WTC11 (cell line): ENCODE results near the gene CD300LG. TPM values are rescaled to one million over a fixed set of nuclear protein-coding genes. Genes with fewer than 3 reads are reported as not detected.

Experiments used
- ATAC-seq: fragments of 200-7000 bp; cut with Tn5 transposase; 2 replicates; pipeline ENCODE4 v1.10.0; 2021; ENCODE audit warnings: mild to moderate bottlenecking, moderate library complexity
- CTCF ChIA-PET: fragments of 300-600 bp; sonication (Branson Sonifier 250); formaldehyde crosslinking; loops from one replicate; lab custom pipeline; 2021; ENCODE audit warnings: antibody characterized with exemption; lab: Charles Lee
- POLR2A ChIA-PET: fragments of 350-600 bp; sonication (Branson Sonifier 250); formaldehyde crosslinking; loops from one replicate; lab custom pipeline; 2021; ENCODE audit warnings: antibody characterized with exemption; lab: Charles Lee
- DNase-seq: peaks from one replicate; pipeline ENCODE4 v3.0.0; 2021; ENCODE audit warnings: low spot score
- H3K27ac Mint-ChIP-seq: 2 replicates; pipeline ENCODE4 v1.8.0; 2021; ENCODE audit warnings: mixed read lengths
- H3K27me3 Mint-ChIP-seq: 2 replicates; pipeline ENCODE4 v1.8.0; 2021; ENCODE audit warnings: low read depth, mild to moderate bottlenecking, moderate library complexity, mixed read lengths
- H3K36me3 Mint-ChIP-seq: 2 replicates; pipeline ENCODE4 v1.8.0; 2021; ENCODE audit warnings: mixed read lengths
- H3K4me1 Mint-ChIP-seq: 2 replicates; pipeline ENCODE4 v1.8.0; 2022; ENCODE audit warnings: mixed read lengths
- H3K4me3 Mint-ChIP-seq: 2 replicates; pipeline ENCODE4 v1.8.0; 2021; ENCODE audit warnings: mild to moderate bottlenecking, moderate library complexity, mixed read lengths
- H3K9me3 Mint-ChIP-seq: 2 replicates; pipeline ENCODE4 v1.8.0; 2021; ENCODE audit warnings: mixed read lengths
- ELF4 ChIP-seq: sonication (generic); formaldehyde crosslinking; IDR thresholded peaks from 2 replicates; pipeline ENCODE4 v1.8.1; 2022; ENCODE audit warnings: low read depth, mild to moderate bottlenecking, moderate library complexity, missing genetic modification reagents
- EMX1 ChIP-seq: fragments of 250-450 bp; sonication (Bioruptor Pico); IDR thresholded peaks from 2 replicates; pipeline ENCODE4 v1.8.0; 2021; ENCODE audit warnings: mild to moderate bottlenecking
- FOXK1 ChIP-seq: sonication (generic); formaldehyde crosslinking; IDR thresholded peaks from 2 replicates; pipeline ENCODE4 v1.8.0; 2022; ENCODE audit warnings: mild to moderate bottlenecking, moderate library complexity, missing genetic modification reagents
- GABPB1 ChIP-seq: sonication (generic); formaldehyde crosslinking; IDR thresholded peaks from 2 replicates; pipeline ENCODE4 v1.8.1; 2023; ENCODE audit warnings: mild to moderate bottlenecking, missing genetic modification reagents
- GRHL2 ChIP-seq: fragments of 250-450 bp; sonication (Bioruptor Pico); IDR thresholded peaks from 2 replicates; pipeline ENCODE4 v1.8.0; 2022; ENCODE audit warnings: mild to moderate bottlenecking, moderate library complexity; ENCODE audit not compliant: insufficient replicate concordance, severe bottlenecking
- HMGA2 ChIP-seq: fragments of 250-450 bp; sonication (Bioruptor Pico); IDR thresholded peaks from 2 replicates; pipeline ENCODE4 v1.4.0; 2021; ENCODE audit warnings: mild to moderate bottlenecking, moderate library complexity
- IRF2 ChIP-seq: sonication (generic); formaldehyde crosslinking; IDR thresholded peaks from 2 replicates; pipeline ENCODE4 v1.8.0; 2022; ENCODE audit warnings: low read depth, missing genetic modification reagents, borderline replicate concordance
- MXD4 ChIP-seq: fragments of 250-450 bp; sonication (Bioruptor Pico); IDR thresholded peaks from 2 replicates; pipeline ENCODE4 v1.8.0; 2021; ENCODE audit warnings: mild to moderate bottlenecking, moderate library complexity, borderline replicate concordance
- NR1H2 ChIP-seq: sonication (generic); formaldehyde crosslinking; IDR thresholded peaks from 2 replicates; pipeline ENCODE4 v1.9.0; 2021; ENCODE audit warnings: mild to moderate bottlenecking, moderate library complexity, missing genetic modification reagents
- PRRX2 ChIP-seq: fragments of 250-450 bp; sonication (Bioruptor Pico); IDR thresholded peaks from 2 replicates; pipeline ENCODE4 v1.8.0; 2021; ENCODE audit warnings: mild to moderate bottlenecking
- SP1 ChIP-seq: sonication (generic); formaldehyde crosslinking; conservative IDR thresholded peaks from 2 replicates; pipeline ENCODE4 v1.8.1; 2022; ENCODE audit warnings: missing genetic modification reagents
- ZNF219 ChIP-seq: sonication (generic); formaldehyde crosslinking; IDR thresholded peaks from 2 replicates; pipeline ENCODE4 v1.8.0; 2023; ENCODE audit warnings: missing genetic modification reagents, mild to moderate bottlenecking, borderline replicate concordance
- ZNF263 ChIP-seq: sonication (generic); formaldehyde crosslinking; IDR thresholded peaks from 2 replicates; pipeline ENCODE4 v1.8.1; 2022; ENCODE audit warnings: low read depth, mild to moderate bottlenecking, moderate library complexity, missing genetic modification reagents
- ZNF671 ChIP-seq: fragments of 250-450 bp; sonication (Bioruptor Pico); IDR thresholded peaks from 2 replicates; pipeline ENCODE4 v1.8.0; 2021; ENCODE audit warnings: mild to moderate bottlenecking
- total RNA-seq: library from RNA; stranded (reverse); gene quantifications from 3 replicates; pipeline ENCODE4 v1.2.3, GENCODE V29; 2021
- TF ChIP-seq, protein P1 (sequence below): fragments of 250-450 bp; sonication (Bioruptor Pico); conservative IDR thresholded peaks from 2 replicates; pipeline ENCODE4 v1.9.0; 2021; ENCODE audit warnings: mild to moderate bottlenecking
- TF ChIP-seq, protein P2 (sequence below): sonication (generic); formaldehyde crosslinking; IDR thresholded peaks from 2 replicates; pipeline ENCODE4 v1.8.1; 2023; ENCODE audit warnings: mild to moderate bottlenecking, missing genetic modification reagents, borderline replicate concordance
- TF ChIP-seq, protein P3 (sequence below): sonication (generic); formaldehyde crosslinking; IDR thresholded peaks from 2 replicates; pipeline ENCODE4 v1.8.0; 2023; ENCODE audit warnings: missing genetic modification reagents
- TF ChIP-seq, protein P4 (sequence below): fragments of 200-600 bp; IDR thresholded peaks from 2 replicates; pipeline ENCODE4 v1.8.0; 2022; ENCODE audit warnings: antibody characterized with exemption
- TF ChIP-seq, protein P5 (sequence below): fragments of 250-450 bp; sonication (Bioruptor Pico); IDR thresholded peaks from 2 replicates; pipeline ENCODE4 v1.9.0; 2021; ENCODE audit warnings: mild to moderate bottlenecking

CD300LG gene
- total RNA-seq, 1 experiment from 2014 or later: not detected

DNA sequence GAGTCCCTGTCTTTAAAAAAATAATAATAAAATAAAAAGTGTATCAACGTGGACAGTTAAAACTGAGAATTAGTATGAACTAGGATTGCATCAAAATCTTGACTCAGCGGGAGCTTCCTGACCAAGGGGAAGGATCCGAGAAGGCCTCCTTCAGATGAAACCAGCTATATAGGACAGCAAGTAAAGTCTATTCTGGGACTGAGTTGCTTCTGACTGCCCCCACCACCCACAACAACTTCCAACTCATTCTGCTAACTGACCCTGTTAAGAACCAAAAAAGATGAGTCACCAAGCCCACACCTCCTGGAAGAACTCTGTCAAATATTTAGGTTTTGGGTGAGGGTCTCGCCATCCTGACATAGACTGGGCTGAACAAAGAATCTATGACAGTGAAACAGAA lies 38.9 kb upstream of the CD300LG start (continued):
- TF ChIP-seq, protein P1, sequence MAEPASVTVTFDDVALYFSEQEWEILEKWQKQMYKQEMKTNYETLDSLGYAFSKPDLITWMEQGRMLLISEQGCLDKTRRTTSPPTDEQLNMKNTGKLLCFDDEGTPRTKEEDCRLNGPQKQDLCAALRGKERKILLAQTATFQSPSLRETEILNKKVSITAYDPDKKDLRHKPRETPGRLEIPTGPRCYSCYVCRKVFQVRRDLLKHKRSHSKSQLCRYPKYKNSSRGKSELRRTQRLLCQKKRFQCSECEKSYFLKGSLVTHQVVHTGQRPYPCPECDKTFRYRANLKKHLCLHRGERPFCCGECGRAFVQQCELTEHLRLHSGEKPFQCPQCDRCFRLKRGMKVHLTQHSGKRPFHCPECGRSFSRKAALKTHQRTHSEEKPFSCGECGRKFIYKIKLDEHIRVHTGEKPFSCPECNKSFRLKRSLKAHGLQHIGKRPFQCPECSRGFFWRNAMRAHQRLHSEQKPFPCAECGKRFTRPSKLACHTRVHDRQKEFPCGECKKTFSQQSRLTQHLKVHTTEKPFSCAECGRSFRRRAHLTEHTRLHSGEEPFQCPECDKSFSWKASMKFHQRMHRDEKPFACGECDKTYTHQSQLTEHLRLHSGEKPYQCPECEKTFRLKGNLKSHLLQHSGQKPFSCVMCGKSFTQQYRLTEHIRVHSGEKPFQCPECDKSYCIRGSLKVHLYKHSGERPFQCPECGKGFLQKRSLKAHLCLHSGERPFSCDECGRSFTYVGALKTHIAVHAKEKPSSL (CRISPR knock-in tag): no peak

GRCh38 chr17:43809121-43809520 lies 37.9 kb upstream of the CD300LG start:
- TF ChIP-seq GABPB1 (CRISPR knock-in tag) (no peak), NR1H2 (CRISPR knock-in tag) (no peak), PRRX2 (CRISPR knock-in tag) (no peak), GRHL2 (CRISPR knock-in tag) (no peak), ZNF219 (CRISPR knock-in tag) (no peak), ZNF263 (CRISPR knock-in tag) (no peak), FOXK1 (CRISPR knock-in tag) (no peak), HMGA2 (CRISPR knock-in tag) (no peak), IRF2 (CRISPR knock-in tag) (no peak)
- TF ChIP-seq, protein P2, sequence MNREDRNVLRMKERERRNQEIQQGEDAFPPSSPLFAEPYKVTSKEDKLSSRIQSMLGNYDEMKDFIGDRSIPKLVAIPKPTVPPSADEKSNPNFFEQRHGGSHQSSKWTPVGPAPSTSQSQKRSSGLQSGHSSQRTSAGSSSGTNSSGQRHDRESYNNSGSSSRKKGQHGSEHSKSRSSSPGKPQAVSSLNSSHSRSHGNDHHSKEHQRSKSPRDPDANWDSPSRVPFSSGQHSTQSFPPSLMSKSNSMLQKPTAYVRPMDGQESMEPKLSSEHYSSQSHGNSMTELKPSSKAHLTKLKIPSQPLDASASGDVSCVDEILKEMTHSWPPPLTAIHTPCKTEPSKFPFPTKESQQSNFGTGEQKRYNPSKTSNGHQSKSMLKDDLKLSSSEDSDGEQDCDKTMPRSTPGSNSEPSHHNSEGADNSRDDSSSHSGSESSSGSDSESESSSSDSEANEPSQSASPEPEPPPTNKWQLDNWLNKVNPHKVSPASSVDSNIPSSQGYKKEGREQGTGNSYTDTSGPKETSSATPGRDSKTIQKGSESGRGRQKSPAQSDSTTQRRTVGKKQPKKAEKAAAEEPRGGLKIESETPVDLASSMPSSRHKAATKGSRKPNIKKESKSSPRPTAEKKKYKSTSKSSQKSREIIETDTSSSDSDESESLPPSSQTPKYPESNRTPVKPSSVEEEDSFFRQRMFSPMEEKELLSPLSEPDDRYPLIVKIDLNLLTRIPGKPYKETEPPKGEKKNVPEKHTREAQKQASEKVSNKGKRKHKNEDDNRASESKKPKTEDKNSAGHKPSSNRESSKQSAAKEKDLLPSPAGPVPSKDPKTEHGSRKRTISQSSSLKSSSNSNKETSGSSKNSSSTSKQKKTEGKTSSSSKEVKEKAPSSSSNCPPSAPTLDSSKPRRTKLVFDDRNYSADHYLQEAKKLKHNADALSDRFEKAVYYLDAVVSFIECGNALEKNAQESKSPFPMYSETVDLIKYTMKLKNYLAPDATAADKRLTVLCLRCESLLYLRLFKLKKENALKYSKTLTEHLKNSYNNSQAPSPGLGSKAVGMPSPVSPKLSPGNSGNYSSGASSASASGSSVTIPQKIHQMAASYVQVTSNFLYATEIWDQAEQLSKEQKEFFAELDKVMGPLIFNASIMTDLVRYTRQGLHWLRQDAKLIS (CRISPR knock-in tag): no peak
- TF ChIP-seq, all 79 proteins: peak for 0
- Mint-ChIP-seq H3K36me3 (peaks cover 10% of the 10 kb centered on the region), H3K4me1 (peaks cover 31% of the 10 kb centered on the region), H3K9me3 (peaks cover 4% of the 10 kb centered on the region; the same call in 1 of the 2 replicates), H3K27me3 (no peaks in the 10 kb centered on the region), H3K27ac (no peak overlapping the region), H3K4me3 (no peak overlapping the region)
- POLR2A ChIA-PET: no interaction called here
- DNase-seq: no peak
- CTCF ChIA-PET: interaction anchor here (1.4 kb wide), 1 partner anchor 37 kb away, joined by 5 read pairs; no protein-coding TSS in a partner anchor
- ATAC-seq: no peak

GRCh38 chr17:43810226-43810715 lies 36.7 kb upstream of the CD300LG start:
- ChIA-PET CTCF (interaction anchor here (1.5 kb wide), 1 partner anchor 36 kb away, joined by 9 read pairs; no protein-coding TSS in a partner anchor), POLR2A (no interaction called here)
- no peaks in the 10 kb centered on the region for H3K27me3 Mint-ChIP-seq
- ATAC-seq: no peak
- peaks cover 2% of the 10 kb centered on the region; the same call in 1 of the 2 replicates for H3K9me3 Mint-ChIP-seq
- H3K4me1 Mint-ChIP-seq: peaks cover 24% of the 10 kb centered on the region
- H3K4me3 Mint-ChIP-seq: no peak overlapping the region
- no peak for DNase-seq
- H3K36me3 Mint-ChIP-seq: peaks cover 10% of the 10 kb centered on the region
- H3K27ac Mint-ChIP-seq: no peak overlapping the region
- no peak for TF ChIP-seq ELF4 (CRISPR knock-in tag)
- TF ChIP-seq, protein P3, sequence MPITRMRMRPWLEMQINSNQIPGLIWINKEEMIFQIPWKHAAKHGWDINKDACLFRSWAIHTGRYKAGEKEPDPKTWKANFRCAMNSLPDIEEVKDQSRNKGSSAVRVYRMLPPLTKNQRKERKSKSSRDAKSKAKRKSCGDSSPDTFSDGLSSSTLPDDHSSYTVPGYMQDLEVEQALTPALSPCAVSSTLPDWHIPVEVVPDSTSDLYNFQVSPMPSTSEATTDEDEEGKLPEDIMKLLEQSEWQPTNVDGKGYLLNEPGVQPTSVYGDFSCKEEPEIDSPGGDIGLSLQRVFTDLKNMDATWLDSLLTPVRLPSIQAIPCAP (CRISPR knock-in tag): no peak
- TF ChIP-seq EMX1 (CRISPR knock-in tag): no peak
- no peak for TF ChIP-seq ZNF671
- TF ChIP-seq, protein P4, sequence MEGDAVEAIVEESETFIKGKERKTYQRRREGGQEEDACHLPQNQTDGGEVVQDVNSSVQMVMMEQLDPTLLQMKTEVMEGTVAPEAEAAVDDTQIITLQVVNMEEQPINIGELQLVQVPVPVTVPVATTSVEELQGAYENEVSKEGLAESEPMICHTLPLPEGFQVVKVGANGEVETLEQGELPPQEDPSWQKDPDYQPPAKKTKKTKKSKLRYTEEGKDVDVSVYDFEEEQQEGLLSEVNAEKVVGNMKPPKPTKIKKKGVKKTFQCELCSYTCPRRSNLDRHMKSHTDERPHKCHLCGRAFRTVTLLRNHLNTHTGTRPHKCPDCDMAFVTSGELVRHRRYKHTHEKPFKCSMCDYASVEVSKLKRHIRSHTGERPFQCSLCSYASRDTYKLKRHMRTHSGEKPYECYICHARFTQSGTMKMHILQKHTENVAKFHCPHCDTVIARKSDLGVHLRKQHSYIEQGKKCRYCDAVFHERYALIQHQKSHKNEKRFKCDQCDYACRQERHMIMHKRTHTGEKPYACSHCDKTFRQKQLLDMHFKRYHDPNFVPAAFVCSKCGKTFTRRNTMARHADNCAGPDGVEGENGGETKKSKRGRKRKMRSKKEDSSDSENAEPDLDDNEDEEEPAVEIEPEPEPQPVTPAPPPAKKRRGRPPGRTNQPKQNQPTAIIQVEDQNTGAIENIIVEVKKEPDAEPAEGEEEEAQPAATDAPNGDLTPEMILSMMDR: no peak
- no peak for TF ChIP-seq SP1 (CRISPR knock-in tag)
- TF ChIP-seq, protein P2 (CRISPR knock-in tag): no peak
- TF ChIP-seq MXD4 (CRISPR knock-in tag): no peak
- TF ChIP-seq, protein P5, sequence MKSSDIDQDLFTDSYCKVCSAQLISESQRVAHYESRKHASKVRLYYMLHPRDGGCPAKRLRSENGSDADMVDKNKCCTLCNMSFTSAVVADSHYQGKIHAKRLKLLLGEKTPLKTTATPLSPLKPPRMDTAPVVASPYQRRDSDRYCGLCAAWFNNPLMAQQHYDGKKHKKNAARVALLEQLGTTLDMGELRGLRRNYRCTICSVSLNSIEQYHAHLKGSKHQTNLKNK (CRISPR knock-in tag): no peak
- no peak for TF ChIP-seq HMGA2 (CRISPR knock-in tag)
